GM21381 (cell line): Measurements from ENCODE around the gene C10orf105.
A peak's percentile ranks its signal among the peaks of the same experiment; 100 is the strongest.

Experiments used
- ATAC-seq: cut with Tn5 transposase; IDR thresholded peaks from one replicate; pipeline ENCODE4 v1.9.1; 2021; ENCODE audit warnings: mild to moderate bottlenecking, moderate library complexity; ENCODE audit not compliant: unreplicated experiment

The C10orf105 gene

GRCh38 chr10:71751515-71752224 is 32.1 kb upstream of the C10orf105 start:
- ATAC-seq = no peak

GRCh38 chr10:71750986-71751385 is 31.4 kb upstream of the C10orf105 start:
- ATAC-seq = no peak

GRCh38 chr10:71750124-71750841 is 30.7 kb upstream of the C10orf105 start:
- no peak for ATAC-seq

- no peak for ATAC-seq
Observed at GRCh38 chr10:71749396-71749795, 29.8 kb upstream of the C10orf105 start.

- peak; percentile 53 for ATAC-seq
Observed at GRCh38 chr10:71748671-71749191, 29.2 kb upstream of the C10orf105 start.

- ATAC-seq = no peak
Observed at GRCh38 chr10:71747551-71748523, 28.3 kb upstream of the C10orf105 start.

- ATAC-seq = no peak
Observed at GRCh38 chr10:71747039-71747531, 27.5 kb upstream of the C10orf105 start.

- ATAC-seq = no peak
Observed at GRCh38 chr10:71746344-71747037, 26.9 kb upstream of the C10orf105 start.

GRCh38 chr10:71745664-71746250 is 26.2 kb upstream of the C10orf105 start:
- ATAC-seq = no peak

- no peak for ATAC-seq
Observed at GRCh38 chr10:71744897-71745663, 25.5 kb upstream of the C10orf105 start.

GRCh38 chr10:71743866-71744265 is 24.3 kb upstream of the C10orf105 start:
- ATAC-seq = no peak

- no peak for ATAC-seq
Observed at GRCh38 chr10:71743089-71743838, 23.7 kb upstream of the C10orf105 start.

GRCh38 chr10:71742301-71743088 is 22.9 kb upstream of the C10orf105 start:
- no peak for ATAC-seq

- no peak for ATAC-seq
Observed at GRCh38 chr10:71741671-71742070, 22.1 kb upstream of the C10orf105 start.

- no peak for ATAC-seq
Observed at GRCh38 chr10:71741029-71741428, 21.5 kb upstream of the C10orf105 start.

- ATAC-seq = no peak
Observed at GRCh38 chr10:71740069-71740653, 20.6 kb upstream of the C10orf105 start.

- no peak for ATAC-seq
Observed at GRCh38 chr10:71739358-71739900, 19.9 kb upstream of the C10orf105 start.
